Measurements from ENCODE around the gene PLA2G1B.

PLA2G1B gene

GRCh38 chr12:120327593-120327992 lies at the start of gene PLA2G1B:
TSS of gene PLA2G1B (minus strand) at chr12:120327779. CDS start at chr12:120327753, 26 bp downstream.
- no peak for DNase-seq

GRCh38 chr12:120376934-120377572 lies 49.5 kb upstream of the PLA2G1B start:
- no peak for DNase-seq

DNA sequence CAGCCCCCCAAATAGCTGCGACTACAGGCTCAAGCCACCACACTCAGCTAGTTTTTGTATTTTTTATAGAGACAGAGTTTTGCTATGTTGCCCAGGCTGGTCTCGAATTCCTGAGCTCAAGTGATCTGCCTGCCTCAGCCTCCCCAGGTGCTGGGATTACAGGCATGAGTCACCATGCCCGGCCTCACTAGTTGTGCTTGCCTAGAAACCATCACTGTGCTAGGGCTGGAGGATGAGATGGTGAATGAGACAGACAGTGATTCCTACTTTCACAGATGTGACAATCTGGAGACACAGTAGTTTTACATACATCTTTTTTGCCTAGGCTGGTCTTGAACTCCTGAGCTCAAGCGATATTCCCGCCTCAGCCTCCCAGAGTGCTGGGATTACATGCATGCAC lies 48.8 kb upstream of the PLA2G1B start:
- no peak for DNase-seq

GRCh38 chr12:120376009-120376408 lies 48.4 kb upstream of the PLA2G1B start:
- no peak for DNase-seq

DNA sequence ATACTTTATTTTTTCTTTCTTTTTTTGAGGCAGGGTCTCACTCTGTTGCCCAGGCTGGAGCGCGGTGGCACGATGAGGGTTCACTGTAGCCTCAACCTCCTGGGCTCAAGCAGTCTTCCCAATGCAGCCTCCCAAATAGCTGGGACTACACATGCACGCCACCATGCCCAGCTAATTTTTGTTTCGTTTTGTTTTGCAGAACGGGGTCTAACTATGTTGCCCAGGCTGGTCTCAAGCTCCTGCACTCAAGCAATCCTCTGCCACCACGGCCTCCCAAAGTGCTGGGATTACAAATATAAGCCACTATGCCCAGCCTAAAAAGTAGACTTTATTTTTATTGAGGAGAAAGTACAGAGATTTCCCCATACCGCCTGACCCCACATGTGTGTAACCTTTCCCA lies 46.1 kb upstream of the PLA2G1B start:
- no peak for DNase-seq

GRCh38 chr12:120370343-120371243 lies 43.0 kb upstream of the PLA2G1B start:
- DNase-seq: no peak

DNA sequence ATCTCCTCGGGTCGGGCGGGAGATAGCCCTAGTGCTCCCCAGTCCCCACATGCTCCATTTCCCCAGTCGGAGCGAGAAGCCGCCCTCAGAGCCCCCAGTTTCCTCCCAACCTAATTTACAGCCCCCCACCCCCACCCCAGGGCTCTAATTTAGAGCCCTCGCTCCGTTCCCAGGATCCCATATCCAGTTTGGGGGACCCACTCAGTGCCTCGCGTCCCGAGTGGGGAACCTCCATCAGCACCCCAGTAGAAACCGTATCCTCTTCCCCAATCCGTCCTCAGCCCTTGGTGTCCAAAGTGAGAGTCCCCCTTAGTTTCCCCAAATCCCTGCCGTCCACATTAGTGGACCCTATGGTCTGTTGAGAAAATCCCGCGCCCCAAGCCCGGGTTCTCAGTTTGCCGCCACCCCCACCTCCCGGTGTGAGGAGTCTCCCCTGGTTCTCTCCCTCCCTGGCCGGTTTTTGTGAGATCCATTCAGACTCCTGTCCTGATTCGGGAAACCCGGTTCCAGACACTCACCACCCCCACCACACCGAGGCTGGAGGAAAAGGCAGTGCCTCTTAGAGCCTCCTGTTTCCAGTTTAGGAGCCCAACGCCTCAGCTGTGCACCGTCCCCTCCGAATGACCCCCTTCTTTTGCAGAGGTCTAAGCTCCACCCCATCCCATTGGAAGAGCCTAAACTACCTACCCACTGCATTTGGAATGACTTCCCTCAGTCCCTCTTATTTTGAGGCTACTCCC lies 42.2 kb upstream of the PLA2G1B start:
- no peak for DNase-seq

DNA sequence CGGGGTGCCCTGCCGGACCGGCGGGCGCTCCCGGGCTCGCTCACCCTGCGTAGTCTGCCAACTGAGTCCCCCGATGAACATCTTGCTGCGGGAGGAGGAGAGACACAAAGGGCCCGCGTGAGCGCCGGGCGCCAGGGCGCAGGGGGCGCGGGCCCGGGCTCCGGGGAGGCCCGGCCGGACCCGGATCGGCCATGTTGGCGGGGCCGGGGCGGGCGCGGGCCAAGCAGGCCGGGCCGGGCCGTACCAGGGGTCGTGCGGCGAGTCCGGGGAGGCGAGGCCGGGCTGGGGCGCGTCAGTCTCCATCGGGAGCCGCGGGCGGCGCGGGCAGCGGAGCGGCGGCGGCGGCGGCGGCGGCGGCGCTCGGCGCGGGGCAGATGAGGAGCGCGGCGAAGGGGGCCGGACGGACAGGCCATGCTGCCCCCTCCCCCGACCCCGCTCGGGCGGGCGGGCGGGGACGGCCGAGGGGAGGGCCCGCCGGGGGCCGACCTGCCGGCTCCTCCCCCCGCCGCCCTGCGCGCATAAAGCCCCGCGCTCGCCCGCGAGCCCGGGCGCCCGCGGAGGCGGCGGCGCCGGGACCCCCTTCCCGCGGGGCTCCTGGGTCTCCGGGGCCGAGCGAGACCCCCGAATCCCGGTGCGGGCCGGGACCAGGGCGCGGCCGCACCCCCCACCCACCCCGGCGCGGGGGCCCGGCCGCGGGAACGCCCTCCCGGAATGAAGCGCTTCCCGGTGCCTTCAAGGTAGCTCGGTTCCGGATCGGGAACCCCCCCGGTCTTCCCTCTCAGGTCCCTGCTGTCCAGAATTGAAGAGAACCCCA lies 41.4 kb upstream of the PLA2G1B start, which contains the start of gene MSI1:
Gene MSI1, minus strand, starts transcription at position 376 of the 814 bp plus-strand sequence. Its CDS starts 73 bp downstream, at position 303.
- DNase-seq: no peak

- no peak for DNase-seq
These were observed 40.6 kb upstream of the PLA2G1B start for GRCh38 chr12:120367924-120368788.

DNA sequence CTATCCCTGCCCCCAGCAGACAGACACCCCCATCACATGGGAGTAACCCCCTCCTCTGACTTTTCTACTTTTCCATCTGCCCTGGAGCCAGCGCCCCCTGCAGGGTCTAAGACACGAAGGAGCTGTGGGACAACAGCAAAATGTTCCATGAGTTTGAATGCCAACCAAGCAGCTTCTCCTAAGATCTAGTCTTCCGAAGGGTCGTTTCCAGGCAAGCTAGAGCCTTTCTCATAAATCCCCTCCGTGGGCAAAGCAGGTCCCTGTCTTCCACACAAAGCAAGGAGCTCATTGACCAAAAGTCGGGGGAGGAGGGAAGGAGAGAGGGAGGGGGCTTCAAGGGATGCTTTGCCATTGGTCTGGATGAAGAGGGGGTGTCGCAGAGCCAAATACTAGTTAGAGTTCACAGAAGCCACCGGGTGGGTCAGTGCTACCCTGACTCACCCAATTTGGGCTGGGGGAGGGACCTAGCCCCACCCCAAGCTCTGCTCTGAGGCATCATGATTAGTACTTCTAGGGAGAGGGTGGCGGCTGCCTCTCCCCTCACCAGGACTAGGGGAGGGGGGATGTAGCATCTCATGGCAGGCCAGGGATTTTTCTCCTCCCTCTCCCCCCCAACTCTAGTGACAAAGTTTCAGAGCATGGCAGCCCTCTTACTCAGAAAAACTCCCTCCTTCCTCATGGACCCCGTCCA lies 39.8 kb upstream of the PLA2G1B start:
- DNase-seq: no peak

DNA sequence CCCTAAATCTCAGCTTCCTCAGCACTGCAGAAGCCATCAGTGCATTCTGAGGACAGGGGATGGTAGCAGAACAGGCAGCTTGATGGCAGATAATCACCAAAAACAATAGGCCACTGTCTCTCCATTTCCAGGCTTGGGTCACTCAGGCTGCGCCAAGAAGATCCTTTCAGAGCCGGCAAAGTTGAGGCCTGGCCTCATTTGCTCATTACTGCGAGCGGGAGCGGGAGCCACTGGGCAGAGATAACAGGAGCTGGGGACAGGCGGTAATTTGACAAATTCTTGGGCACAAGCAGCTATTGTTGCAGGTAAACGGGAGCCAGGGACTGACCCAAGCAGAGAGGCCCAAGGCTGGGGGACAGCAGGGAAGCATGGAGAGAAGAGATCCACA lies 39.3 kb upstream of the PLA2G1B start:
- no peak for DNase-seq

GRCh38 chr12:120366341-120366705 lies 38.7 kb upstream of the PLA2G1B start:
- no peak for DNase-seq

DNA sequence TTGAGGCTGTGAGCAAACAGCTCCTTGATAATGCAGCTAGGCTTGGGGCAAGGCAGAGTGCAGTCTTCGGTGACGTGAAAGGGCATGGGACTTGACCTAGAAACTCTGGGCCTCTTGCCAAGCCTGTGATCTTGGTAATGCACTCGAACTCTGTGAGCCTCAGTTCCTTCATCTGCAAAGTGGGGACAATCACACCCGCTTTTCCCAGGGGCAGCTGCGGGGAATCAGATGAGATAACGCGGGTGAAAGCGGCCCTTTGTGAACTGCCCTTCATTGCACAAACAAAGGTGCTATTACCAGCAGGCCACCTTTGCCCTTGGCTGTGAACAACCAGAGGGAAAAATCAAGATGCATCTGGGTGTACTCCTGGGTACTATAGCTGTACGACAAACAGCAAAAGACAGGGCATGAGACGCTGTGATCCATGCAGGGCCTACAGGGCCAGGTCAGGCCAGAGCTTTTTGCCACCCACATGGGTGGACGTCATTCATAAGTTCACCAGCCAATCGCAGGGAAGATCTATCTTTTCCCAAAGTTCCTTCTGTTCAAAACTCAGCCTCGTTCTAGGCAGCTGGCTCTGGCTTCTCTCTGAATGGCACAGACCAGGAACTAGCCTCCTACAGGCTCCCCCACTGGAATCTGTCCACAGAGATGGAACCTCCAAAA lies 38.2 kb upstream of the PLA2G1B start:
- DNase-seq: no peak

- no peak for DNase-seq
These were observed 36.9 kb upstream of the PLA2G1B start for GRCh38 chr12:120364487-120364886.

DNA sequence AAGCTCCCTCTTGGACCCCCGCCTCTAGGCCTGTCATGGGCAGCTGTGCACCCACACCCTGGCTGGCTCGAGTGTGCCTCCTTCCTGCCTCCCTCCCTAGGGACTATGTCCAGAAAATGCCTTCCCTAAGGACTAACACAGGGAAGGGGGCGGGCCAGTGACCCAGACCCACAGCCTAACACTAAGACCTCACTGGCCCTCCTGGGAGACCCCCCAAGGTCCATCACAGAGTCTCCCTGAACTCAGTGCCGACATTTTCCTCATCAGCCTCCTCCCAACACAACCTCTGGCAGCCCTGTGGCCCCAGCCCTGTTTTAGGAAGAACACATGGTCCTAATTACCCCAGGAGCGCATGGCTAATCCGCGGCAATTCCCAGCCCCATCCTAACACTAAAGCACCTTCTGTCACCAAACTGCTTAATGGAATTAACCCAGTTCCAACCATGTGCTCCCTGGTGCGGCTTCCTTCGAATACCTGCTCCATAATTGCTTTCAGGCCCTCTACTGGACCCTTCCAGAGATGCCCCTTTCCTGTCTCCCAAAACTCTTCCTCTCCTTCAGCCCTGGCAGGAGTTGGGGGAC lies 35.8 kb upstream of the PLA2G1B start:
- DNase-seq: no peak

- DNase-seq: no peak
These were observed 35.1 kb upstream of the PLA2G1B start for GRCh38 chr12:120362516-120363273.

DNA sequence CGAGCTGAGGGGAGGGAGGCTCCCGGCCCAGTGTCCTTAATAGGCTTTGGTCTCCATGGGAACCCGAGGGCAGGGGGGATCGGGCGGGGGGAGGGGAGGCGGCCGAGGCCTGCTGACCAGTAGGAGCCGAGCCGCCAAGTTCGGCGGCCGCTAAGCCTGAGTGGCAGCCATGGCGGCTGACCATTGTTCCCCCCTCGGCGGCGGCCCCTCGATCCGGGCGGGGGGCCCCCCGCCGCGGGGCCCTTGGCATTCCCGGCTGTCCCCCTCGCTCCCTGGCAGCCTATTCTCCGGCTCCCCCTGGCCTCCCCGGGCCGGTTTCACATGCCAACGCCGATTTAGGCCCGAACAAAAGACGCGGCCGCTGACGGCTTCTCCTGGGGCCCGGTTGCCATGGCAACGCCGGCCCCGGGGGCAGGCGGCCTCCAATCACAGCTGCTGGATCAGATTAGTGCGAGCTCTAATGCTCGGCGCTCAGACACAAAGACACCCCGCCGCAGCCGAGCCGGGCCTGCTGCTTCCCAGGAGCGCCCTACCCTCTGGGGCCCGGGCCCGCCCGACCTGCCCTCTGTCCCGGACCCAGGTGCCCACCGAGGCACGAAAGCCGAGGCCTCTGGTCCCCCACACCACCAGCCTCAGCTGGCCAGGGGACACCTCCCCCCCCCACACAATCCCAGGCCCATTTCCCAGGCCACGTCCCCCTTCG lies 34.1 kb upstream of the PLA2G1B start:
- DNase-seq: no peak

- DNase-seq: no peak
These were observed 31.5 kb upstream of the PLA2G1B start for GRCh38 chr12:120359128-120359527.

Measured in GF-D8 (cell line).